Measurements from ENCODE around the gene GABRR2. TPM values are rescaled to one million over a fixed set of nuclear protein-coding genes. Genes with fewer than 3 reads are reported as not detected.
"Not testable (repeated sequence)": the region's sequence is repeated elsewhere in the genome, so short reads cannot be mapped to it uniquely, and the experiment has no call there.

The GABRR2 gene
- total and polyA plus RNA-seq, 11 donors: 0.20 to 1.1 (median 0.31) TPM

DNA sequence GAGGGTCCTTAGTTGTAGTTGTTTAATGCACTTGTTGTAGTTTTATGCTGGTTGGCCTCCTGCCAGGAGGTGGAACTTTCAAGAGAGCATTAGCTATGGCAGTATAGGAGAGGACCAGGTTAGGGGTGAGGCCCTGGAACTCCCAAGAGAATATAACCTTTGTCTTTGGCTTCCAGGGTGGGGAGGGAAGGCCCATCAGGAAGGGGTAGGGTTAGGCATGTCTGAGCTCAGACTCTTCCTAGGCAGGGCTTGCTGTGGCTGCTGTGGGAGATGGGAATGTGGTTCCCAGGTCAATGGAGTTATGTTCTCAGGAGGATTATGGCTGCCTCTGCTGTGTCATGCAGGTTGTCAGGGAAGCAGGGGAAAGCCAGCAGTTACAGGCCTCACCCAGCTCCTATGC, 77.9 kb downstream of the GABRR2 start:
- TF ChIP-seq POLR2A (IDR thresholded peaks at IDR 0.05): no peak
- TF ChIP-seq, protein P1, sequence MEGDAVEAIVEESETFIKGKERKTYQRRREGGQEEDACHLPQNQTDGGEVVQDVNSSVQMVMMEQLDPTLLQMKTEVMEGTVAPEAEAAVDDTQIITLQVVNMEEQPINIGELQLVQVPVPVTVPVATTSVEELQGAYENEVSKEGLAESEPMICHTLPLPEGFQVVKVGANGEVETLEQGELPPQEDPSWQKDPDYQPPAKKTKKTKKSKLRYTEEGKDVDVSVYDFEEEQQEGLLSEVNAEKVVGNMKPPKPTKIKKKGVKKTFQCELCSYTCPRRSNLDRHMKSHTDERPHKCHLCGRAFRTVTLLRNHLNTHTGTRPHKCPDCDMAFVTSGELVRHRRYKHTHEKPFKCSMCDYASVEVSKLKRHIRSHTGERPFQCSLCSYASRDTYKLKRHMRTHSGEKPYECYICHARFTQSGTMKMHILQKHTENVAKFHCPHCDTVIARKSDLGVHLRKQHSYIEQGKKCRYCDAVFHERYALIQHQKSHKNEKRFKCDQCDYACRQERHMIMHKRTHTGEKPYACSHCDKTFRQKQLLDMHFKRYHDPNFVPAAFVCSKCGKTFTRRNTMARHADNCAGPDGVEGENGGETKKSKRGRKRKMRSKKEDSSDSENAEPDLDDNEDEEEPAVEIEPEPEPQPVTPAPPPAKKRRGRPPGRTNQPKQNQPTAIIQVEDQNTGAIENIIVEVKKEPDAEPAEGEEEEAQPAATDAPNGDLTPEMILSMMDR (IDR thresholded peaks at IDR 0.05): no peak
- intact Hi-C loops (cut with DNase I): no loop called here
- Histone ChIP-seq H3K27ac (no peak overlapping the region), H3K4me3 (no peak overlapping the region), H3K9me3 (peaks cover 0 to 18% (median 0%) of the 10 kb centered on the region in 12 donors), H3K36me3 (no peaks in the 10 kb centered on the region), H3K27me3 (no peaks in the 10 kb centered on the region), H3K4me1 (no peaks in the 10 kb centered on the region)
- no peak for DNase-seq
- no peak for ATAC-seq

DNA sequence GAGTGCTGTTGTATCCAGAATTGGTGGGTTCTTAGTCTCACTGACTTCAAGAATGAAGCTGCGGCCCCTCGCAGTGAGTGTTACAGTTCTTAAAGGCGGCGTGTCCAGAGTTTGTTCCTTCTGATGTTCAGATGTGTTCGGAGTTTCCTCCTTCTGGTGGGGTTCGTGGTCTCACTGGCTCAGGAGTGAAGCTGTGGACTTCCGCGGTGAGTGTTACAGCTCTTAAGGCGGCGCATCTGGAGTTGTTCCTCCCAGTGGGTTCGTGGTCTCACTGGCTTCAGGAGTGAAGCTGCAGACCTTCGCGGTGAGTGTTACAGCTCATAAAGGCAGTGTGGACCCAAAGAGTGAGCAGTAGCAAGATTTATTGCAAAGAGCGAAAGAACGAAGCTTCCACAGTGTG, 81.5 kb downstream of the GABRR2 start:
- ATAC-seq; H3K36me3 ChIP-seq; DNase-seq; H3K4me1 ChIP-seq; intact Hi-C loops (cut with DNase I); H3K27me3 ChIP-seq; H3K27ac ChIP-seq: not testable (repeated sequence)
- 80 to 97% (median 89%) methylated on average over 14 to 15 of the region's 15 CpGs for WGBS, 4 donors
- Histone ChIP-seq H3K9me3 (peaks cover 0 to 27% (median 0%) of the 10 kb centered on the region in 12 donors), H3K4me3 (peak overlapping the region in 1 of 12 donors; percentile 21)

DNA sequence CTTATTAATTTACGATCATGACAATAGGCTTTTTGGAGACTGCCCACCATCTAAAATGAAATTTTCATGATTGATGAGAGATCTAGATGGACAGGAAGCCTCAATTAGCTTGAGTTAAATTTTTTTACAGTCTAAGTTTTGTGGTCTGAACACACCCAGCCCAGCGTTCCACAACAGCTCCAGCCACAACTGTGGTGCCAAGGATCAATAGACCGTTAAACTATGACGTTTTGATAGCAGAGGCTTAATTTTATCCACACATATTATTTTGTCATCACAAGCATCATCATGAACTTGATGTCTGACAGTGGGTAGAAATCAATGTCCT, 92.4 kb downstream of the GABRR2 start:
- H3K27me3 ChIP-seq: no peaks in the 10 kb centered on the region
- WGBS, 4 donors: 78 to 89% (median 88%) methylated on average over 4 of the region's 4 CpGs
- TF ChIP-seq, protein P1 (IDR thresholded peaks at IDR 0.05): no peak
- TF ChIP-seq POLR2A (IDR thresholded peaks at IDR 0.05): no peak
- peaks cover 0 to 11% (median 0%) of the 10 kb centered on the region in 12 donors for H3K4me1 ChIP-seq
- no peak overlapping the region for H3K27ac ChIP-seq
- H3K4me3 ChIP-seq: no peak overlapping the region
- ATAC-seq: no peak
- H3K36me3 ChIP-seq: no peaks in the 10 kb centered on the region
- DNase-seq: no peak
- intact Hi-C loops (cut with DNase I): no loop called here
- no peaks in the 10 kb centered on the region for H3K9me3 ChIP-seq

DNA sequence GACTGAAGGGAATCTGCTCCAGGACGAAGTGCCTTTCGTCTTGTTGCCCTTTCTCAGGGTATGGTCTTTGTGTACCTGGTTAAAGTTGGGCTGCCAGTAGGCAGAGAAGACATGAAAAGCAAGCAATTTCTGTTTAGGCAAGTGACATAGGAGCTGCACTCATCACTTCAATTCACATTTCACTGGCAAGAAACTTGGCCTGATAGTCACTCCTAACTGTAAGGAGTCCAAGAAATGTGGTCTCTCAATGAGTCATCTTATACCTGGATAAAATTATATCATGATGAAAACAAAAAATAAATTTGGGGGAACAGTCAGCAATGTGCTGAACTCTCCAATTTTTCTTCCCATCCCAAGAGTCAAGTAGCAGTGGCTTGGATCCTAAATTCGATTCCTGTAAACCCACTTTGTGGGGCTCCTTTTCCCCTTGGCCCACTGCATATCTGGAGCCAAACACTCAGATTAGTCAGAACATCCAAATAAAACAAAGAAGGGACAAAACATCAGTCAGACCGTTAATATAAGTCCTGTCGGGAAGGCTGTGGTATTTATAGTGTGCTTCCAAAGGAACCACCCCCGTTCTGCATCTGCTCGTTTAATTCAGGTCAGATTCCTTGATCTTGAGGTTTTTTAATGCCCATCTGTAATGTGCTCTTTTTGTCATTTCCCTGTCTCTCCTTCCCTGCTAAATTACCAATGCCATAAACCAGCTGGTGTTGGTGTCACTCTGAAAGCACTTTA, 93.0 kb downstream of the GABRR2 start:
- H3K36me3 ChIP-seq: no peaks in the 10 kb centered on the region
- H3K9me3 ChIP-seq: no peaks in the 10 kb centered on the region
- intact Hi-C loops (cut with DNase I): no loop called here
- 43 to 65% (median 54%) methylated on average over 7 of the region's 7 CpGs for WGBS, 4 donors
- H3K4me3 ChIP-seq: no peak overlapping the region
- no peaks in the 10 kb centered on the region for H3K27me3 ChIP-seq
- H3K4me1 ChIP-seq: peaks cover 0 to 11% (median 3%) of the 10 kb centered on the region in 12 donors
- ATAC-seq (no peak), DNase-seq (no peak)
- TF ChIP-seq, protein P1 (IDR thresholded peaks at IDR 0.05): no peak
- TF ChIP-seq POLR2A (IDR thresholded peaks at IDR 0.05): no peak
- no peak overlapping the region for H3K27ac ChIP-seq

DNA sequence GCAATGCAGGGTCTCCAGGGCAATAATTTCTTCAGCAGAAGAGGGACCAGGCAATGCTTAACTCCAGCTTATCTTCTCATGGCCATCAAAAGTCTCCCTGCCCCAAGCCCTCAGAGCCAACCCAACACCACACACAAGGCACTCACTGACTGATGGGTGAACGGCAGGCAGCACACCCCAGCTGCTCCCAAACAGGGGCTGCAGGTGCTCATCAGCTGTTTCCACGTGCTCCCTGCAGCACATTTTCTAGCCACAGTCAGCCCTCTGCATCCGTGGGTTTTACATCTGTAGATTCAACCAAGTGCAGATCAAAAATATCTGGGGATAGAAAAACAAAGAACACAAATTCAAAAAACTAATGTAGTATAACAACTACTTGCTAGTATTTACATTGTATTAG, 94.0 kb downstream of the GABRR2 start:
- intact Hi-C loops (cut with DNase I): no loop called here
- Histone ChIP-seq H3K9me3 (no peaks in the 10 kb centered on the region), H3K27me3 (no peaks in the 10 kb centered on the region), H3K27ac (no peak overlapping the region), H3K4me3 (no peak overlapping the region), H3K4me1 (peaks cover 0 to 11% (median 3%) of the 10 kb centered on the region in 12 donors), H3K36me3 (no peaks in the 10 kb centered on the region)
- no peak for ATAC-seq
- DNase-seq: no peak
- TF ChIP-seq POLR2A (IDR thresholded peaks at IDR 0.05): no peak
- TF ChIP-seq, protein P1 (IDR thresholded peaks at IDR 0.05): no peak
- 79 to 85% (median 82%) methylated on average over 3 of the region's 3 CpGs for WGBS, 4 donors
